Neuron (in vitro differentiated cells): ENCODE results near the gene IFNK.
"Not testable (repeated sequence)": the region's sequence is repeated elsewhere in the genome, so short reads cannot be mapped to it uniquely, and the experiment has no call there.

Source experiments
- H2AFZ ChIP-seq: one replicate; pipeline ENCODE4 v1.6.1; 2013; ENCODE audit warnings: low read depth, mild to moderate bottlenecking, inconsistent platforms, low read length, moderate library complexity
- H3K27me3 ChIP-seq: one replicate; pipeline ENCODE4 v1.6.1; 2013; ENCODE audit warnings: low read length; ENCODE audit not compliant: insufficient read depth
- H3K36me3 ChIP-seq: one replicate; pipeline ENCODE4 v1.6.1; 2013; ENCODE audit warnings: low read length; ENCODE audit not compliant: insufficient read depth
- H3K4me1 ChIP-seq: one replicate; pipeline ENCODE4 v1.6.1; 2013; ENCODE audit warnings: low read length; ENCODE audit not compliant: insufficient read depth
- H3K4me3 ChIP-seq: 2 replicates; pipeline ENCODE4 v1.5.1; 2013; ENCODE audit warnings: mild to moderate bottlenecking, low read length, moderate library complexity
- H3K9me3 ChIP-seq: one replicate; pipeline ENCODE4 v1.6.1; 2013; ENCODE audit warnings: low read length

IFNK gene

GRCh38 chr9:27495480-27496134 lies 28.5 kb upstream of the IFNK start:
- H3K27me3 ChIP-seq, result no peaks in the 10 kb centered on the region
- H3K4me3 ChIP-seq, result peak overlapping the region; percentile 55
- H3K36me3 ChIP-seq, result no peaks in the 10 kb centered on the region
- no peaks in the 10 kb centered on the region for H3K9me3 ChIP-seq
- no peak overlapping the region for H2AFZ ChIP-seq
- H3K4me1 ChIP-seq, result peaks cover 31% of the 10 kb centered on the region

GRCh38 chr9:27496135-27496504 lies 28.0 kb upstream of the IFNK start:
- Histone ChIP-seq H3K4me1 (peaks cover 31% of the 10 kb centered on the region), H2AFZ (no peak overlapping the region), H3K4me3 (peak overlapping the region; percentile 55)

GRCh38 chr9:27497883-27498417 lies 26.1 kb upstream of the IFNK start:
- no peaks in the 10 kb centered on the region for H3K36me3 ChIP-seq
- H3K4me3 ChIP-seq, result peak overlapping the region; percentile 55
- peaks cover 31% of the 10 kb centered on the region for H3K4me1 ChIP-seq
- H3K9me3 ChIP-seq, result no peaks in the 10 kb centered on the region
- H2AFZ ChIP-seq, result peak overlapping the region; percentile 72
- no peaks in the 10 kb centered on the region for H3K27me3 ChIP-seq

More at GRCh38 chr9:27496135-27496504, 28.0 kb upstream of the IFNK start:
- H3K27me3 ChIP-seq, result no peaks in the 10 kb centered on the region
- no peaks in the 10 kb centered on the region for H3K9me3 ChIP-seq
- H3K36me3 ChIP-seq, result no peaks in the 10 kb centered on the region

- no peaks in the 10 kb centered on the region for H3K36me3 ChIP-seq
- peaks cover 31% of the 10 kb centered on the region for H3K4me1 ChIP-seq
- H3K4me3 ChIP-seq, result no peak overlapping the region
- no peaks in the 10 kb centered on the region for H3K9me3 ChIP-seq
- H2AFZ ChIP-seq, result no peak overlapping the region
- H3K27me3 ChIP-seq, result no peaks in the 10 kb centered on the region
Observed at GRCh38 chr9:27499451-27499850, 24.6 kb upstream of the IFNK start.

GRCh38 chr9:27500902-27501301 lies 23.2 kb upstream of the IFNK start:
- H3K4me3 ChIP-seq, H3K27me3 ChIP-seq, H2AFZ ChIP-seq, H3K9me3 ChIP-seq, H3K36me3 ChIP-seq: not testable (repeated sequence)
- peaks cover 28% of the 10 kb centered on the region for H3K4me1 ChIP-seq

- Histone ChIP-seq H3K36me3 (no peaks in the 10 kb centered on the region), H3K9me3 (no peaks in the 10 kb centered on the region), H3K4me1 (peaks cover 9% of the 10 kb centered on the region), H3K4me3 (no peak overlapping the region), H2AFZ (no peak overlapping the region), H3K27me3 (no peaks in the 10 kb centered on the region)
Observed at GRCh38 chr9:27503623-27504022, 20.5 kb upstream of the IFNK start.

GRCh38 chr9:27504259-27504658 lies 19.8 kb upstream of the IFNK start:
- Histone ChIP-seq H3K4me3 (no peak overlapping the region), H3K4me1 (peaks cover 4% of the 10 kb centered on the region), H2AFZ (no peak overlapping the region), H3K27me3 (no peaks in the 10 kb centered on the region), H3K36me3 (no peaks in the 10 kb centered on the region), H3K9me3 (no peaks in the 10 kb centered on the region)

GRCh38 chr9:27505744-27506161 lies 18.3 kb upstream of the IFNK start:
- Histone ChIP-seq H3K4me1 (no peaks in the 10 kb centered on the region), H3K27me3 (no peaks in the 10 kb centered on the region), H2AFZ (no peak overlapping the region), H3K36me3 (no peaks in the 10 kb centered on the region), H3K4me3 (no peak overlapping the region), H3K9me3 (no peaks in the 10 kb centered on the region)

GRCh38 chr9:27506981-27507380 lies 17.1 kb upstream of the IFNK start:
- no peaks in the 10 kb centered on the region for H3K36me3 ChIP-seq
- H3K27me3 ChIP-seq, result no peaks in the 10 kb centered on the region
- H3K9me3 ChIP-seq, result no peaks in the 10 kb centered on the region
- no peaks in the 10 kb centered on the region for H3K4me1 ChIP-seq
- no peak overlapping the region for H2AFZ ChIP-seq
- H3K4me3 ChIP-seq, result no peak overlapping the region

GRCh38 chr9:27510780-27511179 lies 13.3 kb upstream of the IFNK start:
- no peaks in the 10 kb centered on the region for H3K9me3 ChIP-seq
- H2AFZ ChIP-seq, result no peak overlapping the region
- H3K4me3 ChIP-seq, result no peak overlapping the region
- no peaks in the 10 kb centered on the region for H3K36me3 ChIP-seq
- H3K27me3 ChIP-seq, result no peaks in the 10 kb centered on the region
- H3K4me1 ChIP-seq, result no peaks in the 10 kb centered on the region

GRCh38 chr9:27511771-27512170 lies 12.3 kb upstream of the IFNK start:
- Histone ChIP-seq H3K4me1 (no peaks in the 10 kb centered on the region), H3K27me3 (no peaks in the 10 kb centered on the region), H3K9me3 (no peaks in the 10 kb centered on the region), H3K4me3 (no peak overlapping the region), H3K36me3 (no peaks in the 10 kb centered on the region), H2AFZ (no peak overlapping the region)

- H3K9me3 ChIP-seq, result no peaks in the 10 kb centered on the region
- H3K27me3 ChIP-seq, result no peaks in the 10 kb centered on the region
- H2AFZ ChIP-seq, result no peak overlapping the region
- H3K36me3 ChIP-seq, result no peaks in the 10 kb centered on the region
- H3K4me1 ChIP-seq, result no peaks in the 10 kb centered on the region
- H3K4me3 ChIP-seq, result no peak overlapping the region
Observed at GRCh38 chr9:27514551-27514950, 9.5 kb upstream of the IFNK start.

GRCh38 chr9:27518006-27518405 lies 6.1 kb upstream of the IFNK start:
- Histone ChIP-seq H3K9me3 (no peaks in the 10 kb centered on the region), H3K4me3 (no peak overlapping the region), H3K36me3 (no peaks in the 10 kb centered on the region), H3K27me3 (no peaks in the 10 kb centered on the region), H3K4me1 (no peaks in the 10 kb centered on the region), H2AFZ (no peak overlapping the region)

GRCh38 chr9:27518809-27519208 lies 5.3 kb upstream of the IFNK start:
- no peaks in the 10 kb centered on the region for H3K27me3 ChIP-seq
- no peaks in the 10 kb centered on the region for H3K36me3 ChIP-seq
- no peak overlapping the region for H2AFZ ChIP-seq
- H3K9me3 ChIP-seq, result no peaks in the 10 kb centered on the region
- H3K4me1 ChIP-seq, result no peaks in the 10 kb centered on the region
- no peak overlapping the region for H3K4me3 ChIP-seq
